ENCODE results near the gene PDE11A.

The PDE11A gene

GRCh38 chr2:177712462-177712861, 360.1 kb downstream of the PDE11A start:
- in situ Hi-C loops (cut with HindIII; ENCODE audit: low sequenced_read_pairs), result no loop called here
- H3K4me3 ChIP-seq (ENCODE audit: low read depth, low read length), result no peak overlapping the region
- no peak for DNase-seq (ENCODE audit: low read depth, low spot score)
- no peak for TF ChIP-seq CTCF (IDR thresholded peaks at IDR 0.05; ENCODE audit: low read depth, low read length)

GRCh38 chr2:177711483-177712265, 360.9 kb downstream of the PDE11A start:
- DNase-seq (ENCODE audit: low read depth, low spot score), result no peak
- in situ Hi-C loops (cut with HindIII; ENCODE audit: low sequenced_read_pairs), result no loop called here
- no peak overlapping the region for H3K4me3 ChIP-seq (ENCODE audit: low read depth, low read length)
- no peak for TF ChIP-seq CTCF (IDR thresholded peaks at IDR 0.05; ENCODE audit: low read depth, low read length)

GRCh38 chr2:177710889-177711288, 361.7 kb downstream of the PDE11A start:
- TF ChIP-seq CTCF (IDR thresholded peaks at IDR 0.05; ENCODE audit: low read depth, low read length), result no peak
- no peak for DNase-seq (ENCODE audit: low read depth, low spot score)
- in situ Hi-C loops (cut with HindIII; ENCODE audit: low sequenced_read_pairs), result no loop called here
- H3K4me3 ChIP-seq (ENCODE audit: low read depth, low read length), result no peak overlapping the region

GRCh38 chr2:177709986-177710401, 362.6 kb downstream of the PDE11A start:
- in situ Hi-C loops (cut with HindIII; ENCODE audit: low sequenced_read_pairs), result no loop called here
- DNase-seq (ENCODE audit: low read depth, low spot score), result no peak
- TF ChIP-seq CTCF (IDR thresholded peaks at IDR 0.05; ENCODE audit: low read depth, low read length), result no peak
- no peak overlapping the region for H3K4me3 ChIP-seq (ENCODE audit: low read depth, low read length)

- no peak for DNase-seq (ENCODE audit: low read depth, low spot score)
- TF ChIP-seq CTCF (IDR thresholded peaks at IDR 0.05; ENCODE audit: low read depth, low read length), result no peak
- H3K4me3 ChIP-seq (ENCODE audit: low read depth, low read length), result no peak overlapping the region
- in situ Hi-C loops (cut with HindIII; ENCODE audit: low sequenced_read_pairs), result no loop called here
These were observed 363.7 kb downstream of the PDE11A start for GRCh38 chr2:177708660-177709444.

- TF ChIP-seq CTCF (IDR thresholded peaks at IDR 0.05; ENCODE audit: low read depth, low read length), result no peak
- no peak overlapping the region for H3K4me3 ChIP-seq (ENCODE audit: low read depth, low read length)
- in situ Hi-C loops (cut with HindIII; ENCODE audit: low sequenced_read_pairs), result no loop called here
- no peak for DNase-seq (ENCODE audit: low read depth, low spot score)
These were observed 364.5 kb downstream of the PDE11A start for GRCh38 chr2:177708106-177708505.

Measured in astrocyte of the spinal cord (primary cell).